Esophagus squamous epithelium (tissue), 5 donors: ENCODE results near the gene TRUB1. TPM values are rescaled to one million over a fixed set of nuclear protein-coding genes. Genes with fewer than 3 reads are reported as not detected.

ENCODE experiments used
- DNase-seq: peaks from one replicate; lab custom pipeline; 2025; lab: John Stamatoyannopoulos, UW
- H3K27ac ChIP-seq, 4 donors: fragments of 200-600 bp; sonication (generic); one replicate each; pipeline ENCODE4 v1.5.1; 2016 to 2019; ENCODE audit warnings: mild to moderate bottlenecking in 1 of 4
- H3K27me3 ChIP-seq, 4 donors: fragments of 200-600 bp; sonication (generic); 1 replicate in 3 of 4; 2 replicates in 1 of 4; pipeline versions ENCODE4 v1.5.1 to v1.6.0; 2017 to 2021; ENCODE audit warnings: antibody characterized with exemption in 1 of 4
- H3K36me3 ChIP-seq, 3 donors: fragments of 200-600 bp; sonication (generic); one replicate each; pipeline ENCODE4 v1.5.1; 2016 to 2019
- H3K4me1 ChIP-seq, 3 donors: fragments of 200-600 bp; sonication (generic); one replicate each; pipeline ENCODE4 v1.5.1; 2017 to 2019
- H3K4me3 ChIP-seq, 4 donors: fragments of 200-600 bp; sonication (generic); 1 replicate in 3 of 4; 2 replicates in 1 of 4; pipeline ENCODE4 v1.5.1; 2016 to 2019; ENCODE audit warnings: mild to moderate bottlenecking in 2 of 4, moderate library complexity in 1 of 4
- H3K9me3 ChIP-seq, 3 donors: fragments of 200-600 bp; sonication (generic); one replicate each; pipeline ENCODE4 v1.5.1; 2016 to 2019
- POLR2A ChIP-seq, 4 donors: fragments of 450-650 bp; IDR thresholded peaks; one replicate each; pipeline ENCODE4 v1.6.1; 2017; ENCODE audit warnings: antibody characterized with exemption in 4 of 4, mild to moderate bottlenecking in 4 of 4, moderate library complexity in 3 of 4
- WGBS, 2 donors: methylation state at CpG; one replicate each; pipeline ENCODE4 v1.1.5; 2018; 5-methylcytosine and 5-hydroxymethylcytosine counted together
- intact Hi-C: fragments of 100-400 bp; cut with DNase I; formaldehyde crosslinking; loops from one replicate; pipeline ENCODE4 v1.15.0; 2022
- total RNA-seq, 4 donors: library from RNA; depleted of rRNA; stranded (reverse); fragments of >200 nt; gene quantifications; one replicate each; pipeline ENCODE4 v1.1.0, GENCODE V29; 2016
- TF ChIP-seq, protein P1 (sequence below), 6 experiments: fragments of 450-650 bp in 4 of 6; fragments of 200-600 bp in 2 of 6; sonication (generic) in 2 of 6; IDR thresholded peaks; one replicate each; pipeline ENCODE4 v1.5.1; 2016 to 2019; ENCODE audit warnings: antibody characterized with exemption in 6 of 6, mild to moderate bottlenecking in 4 of 6, moderate library complexity in 4 of 6
- donor health status: DM: yes; HTN: yes; CAD: no.

The TRUB1 gene
- total RNA-seq, 4 donors from 2014 or later: 11.0 to 20.6 (median 17.2) TPM

DNA sequence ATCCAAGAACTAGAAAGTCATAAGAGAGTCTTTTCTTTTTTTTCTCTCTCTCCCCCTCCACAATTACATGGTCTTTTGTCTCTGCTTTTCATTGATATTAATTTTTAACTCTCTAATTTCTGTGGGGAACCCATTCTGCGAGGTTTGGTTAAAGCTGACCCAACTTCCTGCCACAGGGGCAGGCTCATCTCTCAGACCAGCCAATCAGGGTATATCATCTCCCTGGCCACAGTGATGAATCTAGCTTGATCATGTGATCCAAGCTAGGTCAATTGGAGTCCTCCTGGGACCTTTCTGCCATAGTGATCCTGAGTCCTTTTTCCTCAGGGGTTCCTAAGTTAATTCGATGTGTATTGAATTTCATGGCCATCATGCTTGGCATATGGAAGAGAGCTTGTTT is 38.0 kb upstream of the TRUB1 start:
- H3K27ac ChIP-seq: no peak overlapping the region
- no peak overlapping the region for H3K4me3 ChIP-seq
- no peaks in the 10 kb centered on the region for H3K9me3 ChIP-seq
- WGBS, 2 donors: 94 to 95% methylated on average over 2 of the region's 2 CpGs
- no peaks in the 10 kb centered on the region for H3K36me3 ChIP-seq
- peaks cover 0 to 7% (median 0%) of the 10 kb centered on the region in 3 donors for H3K4me1 ChIP-seq
- intact Hi-C loops: no loop called here
- TF ChIP-seq, protein P1, sequence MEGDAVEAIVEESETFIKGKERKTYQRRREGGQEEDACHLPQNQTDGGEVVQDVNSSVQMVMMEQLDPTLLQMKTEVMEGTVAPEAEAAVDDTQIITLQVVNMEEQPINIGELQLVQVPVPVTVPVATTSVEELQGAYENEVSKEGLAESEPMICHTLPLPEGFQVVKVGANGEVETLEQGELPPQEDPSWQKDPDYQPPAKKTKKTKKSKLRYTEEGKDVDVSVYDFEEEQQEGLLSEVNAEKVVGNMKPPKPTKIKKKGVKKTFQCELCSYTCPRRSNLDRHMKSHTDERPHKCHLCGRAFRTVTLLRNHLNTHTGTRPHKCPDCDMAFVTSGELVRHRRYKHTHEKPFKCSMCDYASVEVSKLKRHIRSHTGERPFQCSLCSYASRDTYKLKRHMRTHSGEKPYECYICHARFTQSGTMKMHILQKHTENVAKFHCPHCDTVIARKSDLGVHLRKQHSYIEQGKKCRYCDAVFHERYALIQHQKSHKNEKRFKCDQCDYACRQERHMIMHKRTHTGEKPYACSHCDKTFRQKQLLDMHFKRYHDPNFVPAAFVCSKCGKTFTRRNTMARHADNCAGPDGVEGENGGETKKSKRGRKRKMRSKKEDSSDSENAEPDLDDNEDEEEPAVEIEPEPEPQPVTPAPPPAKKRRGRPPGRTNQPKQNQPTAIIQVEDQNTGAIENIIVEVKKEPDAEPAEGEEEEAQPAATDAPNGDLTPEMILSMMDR (IDR thresholded peaks at IDR 0.05): no peak
- no peak for TF ChIP-seq POLR2A (IDR thresholded peaks at IDR 0.05)
- H3K27me3 ChIP-seq: no peaks in the 10 kb centered on the region
- DNase-seq: no peak

DNA sequence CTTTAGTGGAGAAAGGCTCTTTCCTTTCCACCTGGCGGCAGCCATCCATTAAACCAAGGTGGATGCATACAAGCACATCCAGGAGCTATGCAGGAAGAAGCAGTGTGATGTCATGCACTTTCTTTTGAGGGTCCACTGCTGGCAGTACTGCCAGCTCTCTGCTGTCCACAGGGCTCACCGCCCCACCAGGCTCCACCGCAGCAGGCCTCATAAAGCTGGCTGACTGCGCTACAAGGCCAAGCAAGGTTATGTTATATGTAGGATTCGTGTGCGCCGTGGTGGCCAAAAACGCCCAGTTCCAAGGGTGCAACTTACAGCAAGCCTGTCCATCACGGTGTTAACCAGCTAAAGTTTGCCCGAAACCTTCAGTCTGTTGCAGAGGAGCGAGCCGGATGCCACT is 37.3 kb upstream of the TRUB1 start:
- H3K4me1 ChIP-seq: peaks cover 0 to 14% (median 0%) of the 10 kb centered on the region in 3 donors
- no peaks in the 10 kb centered on the region for H3K27me3 ChIP-seq
- TF ChIP-seq, protein P1 (IDR thresholded peaks at IDR 0.05): no peak
- no peak for TF ChIP-seq POLR2A (IDR thresholded peaks at IDR 0.05)
- H3K27ac ChIP-seq: no peak overlapping the region
- WGBS, 2 donors: 90 to 100% methylated on average over 4 to 11 of the region's 12 CpGs
- H3K4me3 ChIP-seq: no peak overlapping the region
- H3K36me3 ChIP-seq: no peaks in the 10 kb centered on the region
- no peak for DNase-seq
- intact Hi-C loops: no loop called here
- no peaks in the 10 kb centered on the region for H3K9me3 ChIP-seq

DNA sequence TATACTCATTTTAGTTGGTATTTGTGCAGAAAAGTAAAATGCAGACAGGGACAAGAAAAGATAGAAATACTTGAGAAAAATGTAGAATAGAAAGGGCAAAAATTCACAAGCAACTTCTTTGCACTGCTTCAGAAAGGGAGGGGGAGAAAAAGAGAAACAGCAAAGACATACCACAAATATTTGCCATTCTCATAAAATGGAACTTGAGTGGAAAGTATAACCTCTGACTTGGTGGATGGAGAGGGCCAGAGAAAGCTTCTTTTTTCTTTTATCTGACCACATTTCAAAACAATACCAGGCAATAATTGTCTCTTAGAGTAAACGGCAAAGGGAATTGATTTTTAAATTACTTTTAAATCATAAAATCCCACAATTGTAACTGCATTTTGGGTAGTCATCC is 35.8 kb upstream of the TRUB1 start:
- WGBS, 2 donors: 56 to 80% methylated on average over 1 of the region's 1 CpG
- intact Hi-C loops: no loop called here
- Histone ChIP-seq H3K36me3 (no peaks in the 10 kb centered on the region), H3K4me1 (peaks cover 0 to 10% (median 0%) of the 10 kb centered on the region in 3 donors), H3K4me3 (no peak overlapping the region), H3K27ac (no peak overlapping the region), H3K27me3 (no peaks in the 10 kb centered on the region), H3K9me3 (no peaks in the 10 kb centered on the region)
- no peak for DNase-seq
- TF ChIP-seq POLR2A (IDR thresholded peaks at IDR 0.05): no peak
- TF ChIP-seq, protein P1 (IDR thresholded peaks at IDR 0.05): no peak

DNA sequence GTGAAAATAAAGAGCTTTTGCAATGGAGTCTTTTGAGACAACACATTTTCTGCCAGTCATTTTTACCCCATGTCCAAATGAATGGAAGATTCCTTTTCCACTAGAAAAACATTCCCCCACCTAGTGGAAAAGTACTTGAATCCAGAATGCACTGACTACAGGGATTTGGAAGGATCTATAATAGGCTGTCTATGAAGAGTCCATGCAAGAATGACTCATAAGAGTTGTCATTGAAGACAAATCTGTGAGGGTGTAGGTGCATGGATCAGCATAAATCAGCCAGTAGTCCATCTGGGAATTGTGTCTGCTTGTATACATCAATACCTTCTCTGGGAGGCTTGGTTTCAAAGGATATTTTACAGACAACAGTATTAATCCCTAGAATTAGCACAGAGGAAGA is 32.5 kb upstream of the TRUB1 start:
- DNase-seq: no peak
- H3K36me3 ChIP-seq: no peaks in the 10 kb centered on the region
- no peaks in the 10 kb centered on the region for H3K27me3 ChIP-seq
- TF ChIP-seq, protein P1 (IDR thresholded peaks at IDR 0.05): no peak
- no peak for TF ChIP-seq POLR2A (IDR thresholded peaks at IDR 0.05)
- peaks cover 0 to 10% (median 0%) of the 10 kb centered on the region in 3 donors for H3K4me1 ChIP-seq
- H3K27ac ChIP-seq: no peak overlapping the region
- intact Hi-C loops: no loop called here
- H3K9me3 ChIP-seq: no peaks in the 10 kb centered on the region
- no peak overlapping the region for H3K4me3 ChIP-seq

DNA sequence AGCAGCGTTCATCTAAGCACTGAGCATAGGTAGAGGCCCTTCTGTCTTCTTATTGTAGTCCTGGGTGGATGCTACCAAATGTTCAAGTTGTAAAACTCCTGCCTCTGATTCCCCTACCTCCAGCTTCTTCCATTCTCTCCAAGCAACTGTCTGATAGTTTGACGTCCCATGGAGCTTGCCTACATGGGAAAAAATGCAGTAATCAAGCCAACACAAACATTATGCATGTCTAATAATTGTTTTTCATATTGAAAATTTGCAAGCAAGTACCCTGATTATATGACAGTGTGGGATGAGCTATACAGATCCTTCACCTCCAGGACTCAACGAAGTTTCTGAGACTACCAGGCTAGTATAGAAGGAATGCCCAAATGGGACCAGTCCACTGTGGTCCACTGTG is 31.0 kb upstream of the TRUB1 start:
- Histone ChIP-seq H3K36me3 (no peaks in the 10 kb centered on the region), H3K4me1 (peaks cover 0 to 10% (median 0%) of the 10 kb centered on the region in 3 donors), H3K27me3 (no peaks in the 10 kb centered on the region), H3K4me3 (no peak overlapping the region), H3K9me3 (no peaks in the 10 kb centered on the region), H3K27ac (no peak overlapping the region)
- no peak for DNase-seq
- TF ChIP-seq POLR2A (IDR thresholded peaks at IDR 0.05): no peak
- TF ChIP-seq, protein P1 (IDR thresholded peaks at IDR 0.05): no peak
- intact Hi-C loops: no loop called here
- WGBS, 2 donors: 62 to 71% methylated on average over 3 of the region's 3 CpGs
